Measurements from ENCODE around the gene SLC25A51.

Gene SLC25A51

GRCh38 chr9:37918665-37919170 is 14.8 kb upstream of the SLC25A51 start:
- Histone ChIP-seq H3K4me1 (ENCODE audit: insufficient read depth, low read length, poor library complexity, severe bottlenecking) (no peaks in the 10 kb centered on the region), H3K36me3 (ENCODE audit: insufficient read depth, low read length) (no peaks in the 10 kb centered on the region), H2AFZ (ENCODE audit: low read length) (no peak overlapping the region), H3K79me2 (ENCODE audit: insufficient read depth, low read length) (no peaks in the 10 kb centered on the region), H3K9me3 (ENCODE audit: insufficient read depth, low read depth, low read length) (no peaks in the 10 kb centered on the region), H3K9me2 (replicated peaks; ENCODE audit: low read depth, low read length) (no peaks in the 10 kb centered on the region), H3K4me2 (ENCODE audit: low read depth, low read length, poor library complexity, severe bottlenecking) (no peak overlapping the region), H3F3A (ENCODE audit: low read depth) (no peaks in the 10 kb centered on the region), H3K27me3 (ENCODE audit: insufficient read depth, low read length, poor library complexity, severe bottlenecking) (no peaks in the 10 kb centered on the region), H3K9ac (ENCODE audit: low read depth, low read length, poor library complexity, severe bottlenecking) (no peak overlapping the region), H4K20me1 (ENCODE audit: insufficient read depth, low read length, poor library complexity, severe bottlenecking) (no peaks in the 10 kb centered on the region), H3K4me3 (ENCODE audit: low read length, poor library complexity, severe bottlenecking) (no peak overlapping the region)
- TF ChIP-seq EZH2phosphoT487 (IDR thresholded peaks at IDR 0.05; ENCODE audit: borderline replicate concordance): no peak
- TF ChIP-seq CTCF (conservative IDR thresholded peaks at IDR 0.05; ENCODE audit: low read length): no peak

GRCh38 chr9:37917801-37918664 is 14.1 kb upstream of the SLC25A51 start:
- H3K79me2 ChIP-seq (ENCODE audit: insufficient read depth, low read length): no peaks in the 10 kb centered on the region

GRCh38 chr9:37917313-37917731 is 13.4 kb upstream of the SLC25A51 start:
- TF ChIP-seq CTCF (conservative IDR thresholded peaks at IDR 0.05; ENCODE audit: low read length) (no peak), EZH2phosphoT487 (IDR thresholded peaks at IDR 0.05; ENCODE audit: borderline replicate concordance) (no peak)
- Histone ChIP-seq H4K20me1 (ENCODE audit: insufficient read depth, low read length, poor library complexity, severe bottlenecking) (no peaks in the 10 kb centered on the region), H3K9me3 (ENCODE audit: insufficient read depth, low read depth, low read length) (no peaks in the 10 kb centered on the region), H3K27me3 (ENCODE audit: insufficient read depth, low read length, poor library complexity, severe bottlenecking) (no peaks in the 10 kb centered on the region), H3K79me2 (ENCODE audit: insufficient read depth, low read length) (no peaks in the 10 kb centered on the region), H3K4me3 (ENCODE audit: low read length, poor library complexity, severe bottlenecking) (no peak overlapping the region), H3K4me1 (ENCODE audit: insufficient read depth, low read length, poor library complexity, severe bottlenecking) (no peaks in the 10 kb centered on the region), H3F3A (ENCODE audit: low read depth) (no peaks in the 10 kb centered on the region), H3K9ac (ENCODE audit: low read depth, low read length, poor library complexity, severe bottlenecking) (no peak overlapping the region), H2AFZ (ENCODE audit: low read length) (no peak overlapping the region), H3K9me2 (replicated peaks; ENCODE audit: low read depth, low read length) (no peaks in the 10 kb centered on the region), H3K4me2 (ENCODE audit: low read depth, low read length, poor library complexity, severe bottlenecking) (no peak overlapping the region), H3K36me3 (ENCODE audit: insufficient read depth, low read length) (no peaks in the 10 kb centered on the region)

More at GRCh38 chr9:37917801-37918664, 14.1 kb upstream of the SLC25A51 start:
- H3K9me2 ChIP-seq (replicated peaks; ENCODE audit: low read depth, low read length): no peaks in the 10 kb centered on the region
- no peaks in the 10 kb centered on the region for H3F3A ChIP-seq (ENCODE audit: low read depth)
- TF ChIP-seq CTCF (conservative IDR thresholded peaks at IDR 0.05; ENCODE audit: low read length): no peak
- no peak for TF ChIP-seq EZH2phosphoT487 (IDR thresholded peaks at IDR 0.05; ENCODE audit: borderline replicate concordance)
- H3K36me3 ChIP-seq (ENCODE audit: insufficient read depth, low read length): no peaks in the 10 kb centered on the region
- no peak overlapping the region for H3K9ac ChIP-seq (ENCODE audit: low read depth, low read length, poor library complexity, severe bottlenecking)
- H3K4me1 ChIP-seq (ENCODE audit: insufficient read depth, low read length, poor library complexity, severe bottlenecking): no peaks in the 10 kb centered on the region
- H3K27me3 ChIP-seq (ENCODE audit: insufficient read depth, low read length, poor library complexity, severe bottlenecking): no peaks in the 10 kb centered on the region
- H2AFZ ChIP-seq (ENCODE audit: low read length): no peak overlapping the region
- H3K4me3 ChIP-seq (ENCODE audit: low read length, poor library complexity, severe bottlenecking): no peak overlapping the region
- no peaks in the 10 kb centered on the region for H3K9me3 ChIP-seq (ENCODE audit: insufficient read depth, low read depth, low read length)
- no peak overlapping the region for H3K4me2 ChIP-seq (ENCODE audit: low read depth, low read length, poor library complexity, severe bottlenecking)
- no peaks in the 10 kb centered on the region for H4K20me1 ChIP-seq (ENCODE audit: insufficient read depth, low read length, poor library complexity, severe bottlenecking)

Data from Loucy (cell line).